Measurements from ENCODE around the gene PITRM1.

DNA sequence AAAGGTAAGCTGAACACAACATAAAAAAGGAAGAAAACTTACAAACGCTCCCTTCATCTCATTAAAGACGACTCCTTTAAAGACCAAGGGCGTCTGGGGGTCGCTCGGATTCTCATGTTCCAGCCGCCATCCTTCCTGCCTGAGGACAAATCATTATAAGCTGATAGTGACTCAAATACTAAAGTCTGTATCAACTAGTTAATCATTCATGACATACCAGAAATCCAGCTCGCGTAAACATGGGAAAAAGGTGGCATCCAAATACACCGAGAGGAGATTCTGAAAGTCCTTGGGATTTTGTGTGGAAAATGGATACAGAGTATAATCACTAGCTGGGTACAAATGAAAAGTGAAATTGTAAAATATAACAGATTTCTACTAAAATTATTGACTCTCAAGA is 7.4 kb downstream of the PITRM1 start:
- TF ChIP-seq, protein P1, sequence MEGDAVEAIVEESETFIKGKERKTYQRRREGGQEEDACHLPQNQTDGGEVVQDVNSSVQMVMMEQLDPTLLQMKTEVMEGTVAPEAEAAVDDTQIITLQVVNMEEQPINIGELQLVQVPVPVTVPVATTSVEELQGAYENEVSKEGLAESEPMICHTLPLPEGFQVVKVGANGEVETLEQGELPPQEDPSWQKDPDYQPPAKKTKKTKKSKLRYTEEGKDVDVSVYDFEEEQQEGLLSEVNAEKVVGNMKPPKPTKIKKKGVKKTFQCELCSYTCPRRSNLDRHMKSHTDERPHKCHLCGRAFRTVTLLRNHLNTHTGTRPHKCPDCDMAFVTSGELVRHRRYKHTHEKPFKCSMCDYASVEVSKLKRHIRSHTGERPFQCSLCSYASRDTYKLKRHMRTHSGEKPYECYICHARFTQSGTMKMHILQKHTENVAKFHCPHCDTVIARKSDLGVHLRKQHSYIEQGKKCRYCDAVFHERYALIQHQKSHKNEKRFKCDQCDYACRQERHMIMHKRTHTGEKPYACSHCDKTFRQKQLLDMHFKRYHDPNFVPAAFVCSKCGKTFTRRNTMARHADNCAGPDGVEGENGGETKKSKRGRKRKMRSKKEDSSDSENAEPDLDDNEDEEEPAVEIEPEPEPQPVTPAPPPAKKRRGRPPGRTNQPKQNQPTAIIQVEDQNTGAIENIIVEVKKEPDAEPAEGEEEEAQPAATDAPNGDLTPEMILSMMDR (IDR thresholded peaks at IDR 0.05), result no peak
- no peak for TF ChIP-seq POLR2A (IDR thresholded peaks at IDR 0.05)

Data from lower leg skin (tissue), 3 donors.